LoVo (cell line): Measurements from ENCODE around the gene DOCK4.

Experiments used
- DNase-seq: peaks from one replicate; pipeline ENCODE4 v3.0.0-alpha.2; 2016; ENCODE audit warnings: low spot score

DOCK4 gene

GRCh38 chr7:111729483-111729882 is 476.7 kb downstream of the DOCK4 start:
- no peak for DNase-seq

DNA sequence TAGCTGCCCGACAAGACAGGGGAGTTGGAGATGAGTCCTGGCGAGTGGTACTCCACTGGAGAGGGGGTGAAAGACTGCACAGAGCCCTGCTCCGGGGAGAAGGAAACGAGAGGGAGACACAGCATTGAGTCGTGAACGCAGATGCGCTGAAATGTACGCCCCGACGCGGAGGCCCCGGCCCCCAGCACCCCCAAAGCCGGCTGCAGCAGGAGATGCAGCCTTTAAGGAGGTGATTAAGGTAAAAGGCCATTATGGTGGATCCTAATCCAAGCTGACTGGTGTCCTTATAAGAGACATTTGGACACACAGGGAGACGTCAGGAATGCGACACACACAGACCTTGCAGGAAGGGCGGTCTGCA is 477.6 kb downstream of the DOCK4 start:
- no peak for DNase-seq

DNA sequence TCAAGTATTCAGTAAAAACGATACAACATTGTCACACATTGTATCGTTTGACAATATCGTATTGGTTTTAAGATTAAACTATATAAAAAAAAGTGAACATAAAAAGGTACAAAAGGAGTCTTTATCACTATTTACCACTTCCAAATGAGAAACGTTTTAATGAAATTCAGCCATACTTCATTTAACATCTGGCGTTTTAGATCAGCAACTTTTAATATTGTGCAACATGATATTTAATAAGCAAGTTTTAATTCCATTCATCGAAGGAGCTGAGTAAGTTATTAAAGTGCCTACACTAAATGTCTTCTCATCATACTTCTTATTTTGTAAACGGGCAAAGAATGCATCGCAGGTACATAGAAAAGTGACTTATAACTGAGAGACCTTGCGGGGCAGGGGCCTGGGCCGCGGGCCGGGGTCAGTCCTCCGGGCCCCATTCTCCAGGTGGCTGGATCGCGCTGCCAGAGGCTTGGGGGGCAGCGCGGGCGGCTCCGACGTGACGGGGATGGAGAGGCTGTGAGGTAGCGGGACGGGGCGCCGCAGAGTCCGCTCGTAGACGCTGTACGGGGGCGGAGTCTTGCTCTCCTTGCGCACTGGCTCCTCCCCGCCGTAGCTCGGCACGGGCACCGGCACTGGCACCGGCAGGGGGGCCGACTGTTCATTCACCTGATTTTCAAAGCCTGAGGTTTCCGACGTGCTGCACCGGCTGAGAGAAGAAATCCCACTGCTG is 478.1 kb downstream of the DOCK4 start:
- DNase-seq: no peak

- no peak for DNase-seq
These were observed 487.3 kb downstream of the DOCK4 start for GRCh38 chr7:111718886-111719285.

- DNase-seq: no peak
These were observed 494.7 kb downstream of the DOCK4 start for GRCh38 chr7:111711426-111712065.

DNA sequence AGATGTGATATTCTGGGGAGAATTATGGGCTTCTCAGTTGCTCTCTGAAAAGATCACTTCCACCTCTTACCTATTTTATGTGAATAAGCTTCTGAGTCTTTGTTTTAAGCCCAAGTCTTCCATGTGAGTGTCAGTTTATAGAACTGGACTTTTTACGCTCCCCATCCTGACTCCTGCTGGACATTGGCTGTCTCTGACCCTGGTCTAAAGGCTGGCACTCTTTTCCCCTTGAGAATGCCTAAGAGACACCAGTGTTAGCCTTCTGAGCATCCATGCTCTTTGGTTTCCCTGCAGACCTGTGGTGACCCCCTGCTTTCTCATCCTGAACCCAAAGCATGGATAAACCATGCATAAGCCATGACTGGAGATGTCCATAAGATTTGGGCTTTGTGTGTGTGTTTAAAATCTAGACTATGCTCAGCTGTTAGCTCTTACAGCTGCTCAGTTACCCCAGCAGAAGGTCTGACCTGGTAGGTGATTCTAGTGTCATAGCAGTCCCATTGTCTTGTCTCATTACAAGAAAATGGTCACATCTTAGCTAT is 495.3 kb downstream of the DOCK4 start:
- no peak for DNase-seq

- no peak for DNase-seq
These were observed 498.1 kb downstream of the DOCK4 start for GRCh38 chr7:111708072-111708471.

GRCh38 chr7:111705807-111706206 is 500.4 kb downstream of the DOCK4 start:
- DNase-seq: no peak

DNA sequence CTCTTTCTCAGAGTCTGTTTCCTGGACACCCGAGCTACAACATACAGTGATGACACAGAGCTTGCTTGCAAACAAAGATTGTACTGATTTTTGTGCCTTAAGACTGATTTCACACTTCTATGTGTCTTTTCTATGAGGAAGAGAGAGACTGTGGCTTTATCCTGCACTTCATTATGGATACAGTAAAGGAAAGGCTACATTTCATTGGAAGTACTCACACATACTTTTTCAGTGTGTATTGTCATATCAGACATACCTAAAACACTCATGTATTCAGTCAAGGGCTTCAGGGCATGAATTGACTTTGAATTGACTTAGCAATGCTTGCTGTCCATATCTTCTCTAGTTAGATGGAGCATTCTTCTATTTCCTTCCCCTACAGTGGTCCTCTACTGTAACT is 508.4 kb downstream of the DOCK4 start:
- no peak for DNase-seq

GRCh38 chr7:111694376-111694775 is 511.8 kb downstream of the DOCK4 start:
- DNase-seq: no peak

GRCh38 chr7:111690364-111691111 is 515.7 kb downstream of the DOCK4 start:
- DNase-seq: no peak

DNA sequence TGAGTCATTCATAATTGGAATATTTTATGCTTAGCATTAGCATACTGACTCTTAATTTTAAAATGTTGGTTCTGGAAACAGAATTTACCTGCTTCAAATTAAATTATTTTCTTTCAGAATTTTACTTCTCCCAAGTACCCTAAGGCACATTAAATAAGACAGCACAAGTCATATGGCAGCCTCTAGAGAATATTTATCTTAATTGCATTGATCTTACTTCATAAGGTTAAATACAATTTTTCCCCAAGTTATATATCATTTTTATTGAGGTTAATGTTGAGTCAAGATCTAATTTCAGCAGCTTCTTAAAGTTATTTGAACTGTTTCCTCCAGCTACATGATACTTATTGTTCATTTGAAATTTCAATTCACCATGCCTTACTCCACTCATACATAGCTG is 520.9 kb downstream of the DOCK4 start:
- DNase-seq: no peak

- DNase-seq: no peak
These were observed 523.4 kb downstream of the DOCK4 start for GRCh38 chr7:111682588-111683340.

GRCh38 chr7:111681242-111681641 is 525.0 kb downstream of the DOCK4 start:
- DNase-seq: no peak

DNA sequence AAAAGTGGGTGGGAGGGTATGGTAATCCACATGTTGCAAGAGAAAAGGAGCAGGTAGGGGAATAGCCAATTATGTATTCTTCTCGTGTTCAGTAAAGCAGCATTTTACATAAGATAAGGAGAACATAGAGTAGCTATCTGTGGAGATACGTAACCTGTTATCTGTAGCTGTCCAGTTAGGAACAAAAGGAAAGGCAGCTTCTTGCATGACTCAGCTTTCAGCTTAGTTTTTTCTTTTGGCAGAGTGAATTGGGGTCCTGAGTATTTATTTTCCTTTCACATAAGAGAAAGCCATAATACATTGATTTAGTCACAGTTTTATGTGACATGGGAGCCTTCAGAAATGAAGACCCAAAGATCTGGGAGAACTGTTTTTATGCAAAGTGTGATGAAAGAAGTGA is 527.2 kb downstream of the DOCK4 start:
- no peak for DNase-seq

DNA sequence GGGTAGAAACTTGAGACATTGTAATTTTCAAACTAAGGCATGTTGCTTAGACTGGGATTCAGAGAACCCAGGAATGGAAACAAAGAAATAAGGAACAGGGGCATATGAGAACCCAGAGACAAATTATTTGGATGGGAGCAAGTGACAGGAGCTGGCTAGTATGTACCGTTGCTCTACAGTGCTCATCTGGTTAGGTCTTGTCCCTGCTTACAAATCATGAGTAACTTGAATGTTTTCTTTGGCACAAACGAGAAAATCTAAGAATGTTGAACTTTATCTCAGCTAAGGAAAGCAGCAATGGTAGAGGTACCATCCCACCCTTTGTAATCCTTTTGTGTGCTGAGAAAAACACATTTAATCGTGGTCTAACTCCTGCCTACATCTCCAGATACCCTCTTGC is 527.9 kb downstream of the DOCK4 start:
- no peak for DNase-seq

DNA sequence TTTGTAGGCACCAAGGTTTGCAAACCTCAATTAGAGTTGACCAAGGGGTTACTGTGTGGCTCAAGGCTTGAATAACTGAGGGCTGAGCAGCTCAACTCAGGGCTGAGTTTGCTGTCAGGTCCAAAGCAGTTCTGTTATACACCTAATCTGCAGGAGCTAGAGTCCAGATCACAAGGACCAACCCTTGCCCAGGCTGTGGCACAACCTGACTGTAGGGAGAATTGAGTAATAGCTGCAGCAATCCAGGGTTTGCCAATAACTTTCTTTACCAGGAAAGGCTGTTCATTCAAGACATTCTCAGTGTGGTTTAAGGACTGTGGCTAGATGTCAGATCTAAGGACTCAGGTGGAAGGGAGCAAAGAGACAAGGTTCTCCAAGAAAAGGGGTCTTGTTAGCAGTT is 528.4 kb downstream of the DOCK4 start:
- DNase-seq: no peak

DNA sequence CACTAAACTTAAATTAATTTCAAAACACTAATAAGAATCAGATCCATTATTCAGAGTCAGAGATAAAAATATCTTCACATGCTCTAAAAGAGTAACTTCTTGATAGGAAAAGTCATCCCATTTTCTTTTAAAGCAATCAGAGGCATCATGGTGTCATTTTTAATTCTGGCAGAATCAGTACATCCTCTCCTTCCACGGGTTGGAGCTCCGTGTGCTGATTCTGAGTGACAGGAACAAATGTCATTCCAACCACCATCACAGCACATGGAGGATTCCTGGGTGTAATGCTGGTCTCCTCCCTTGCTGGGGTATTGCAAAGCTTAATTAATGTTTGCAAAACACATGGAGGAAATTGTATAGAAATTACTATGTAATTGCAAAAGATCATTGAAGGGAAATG is 529.4 kb downstream of the DOCK4 start:
- DNase-seq: no peak
